ENCODE data around the gene CHRNA10.
A peak's percentile ranks its signal among the peaks of the same experiment; 100 is the strongest.

The CHRNA10 gene

DNA sequence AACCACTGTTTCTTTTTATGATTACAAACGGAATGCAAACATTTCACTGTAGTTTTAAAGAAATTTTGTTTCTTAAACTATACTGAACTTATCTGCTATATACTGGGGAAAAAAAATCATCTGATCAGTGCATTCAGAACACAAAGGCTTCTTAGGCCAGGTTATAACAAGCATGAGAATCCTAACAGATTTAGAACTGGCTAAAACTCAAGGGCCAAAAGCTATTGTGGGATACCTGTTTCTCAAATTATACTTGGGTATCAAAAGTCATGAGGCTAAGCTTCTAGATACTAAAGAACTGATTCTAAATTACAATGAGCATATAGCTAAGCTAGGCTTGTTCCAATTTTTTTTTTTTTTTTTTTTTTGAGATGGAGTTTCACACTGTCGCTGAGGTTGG, 29.7 kb upstream of the CHRNA10 start:
- TF ChIP-seq, protein P1, sequence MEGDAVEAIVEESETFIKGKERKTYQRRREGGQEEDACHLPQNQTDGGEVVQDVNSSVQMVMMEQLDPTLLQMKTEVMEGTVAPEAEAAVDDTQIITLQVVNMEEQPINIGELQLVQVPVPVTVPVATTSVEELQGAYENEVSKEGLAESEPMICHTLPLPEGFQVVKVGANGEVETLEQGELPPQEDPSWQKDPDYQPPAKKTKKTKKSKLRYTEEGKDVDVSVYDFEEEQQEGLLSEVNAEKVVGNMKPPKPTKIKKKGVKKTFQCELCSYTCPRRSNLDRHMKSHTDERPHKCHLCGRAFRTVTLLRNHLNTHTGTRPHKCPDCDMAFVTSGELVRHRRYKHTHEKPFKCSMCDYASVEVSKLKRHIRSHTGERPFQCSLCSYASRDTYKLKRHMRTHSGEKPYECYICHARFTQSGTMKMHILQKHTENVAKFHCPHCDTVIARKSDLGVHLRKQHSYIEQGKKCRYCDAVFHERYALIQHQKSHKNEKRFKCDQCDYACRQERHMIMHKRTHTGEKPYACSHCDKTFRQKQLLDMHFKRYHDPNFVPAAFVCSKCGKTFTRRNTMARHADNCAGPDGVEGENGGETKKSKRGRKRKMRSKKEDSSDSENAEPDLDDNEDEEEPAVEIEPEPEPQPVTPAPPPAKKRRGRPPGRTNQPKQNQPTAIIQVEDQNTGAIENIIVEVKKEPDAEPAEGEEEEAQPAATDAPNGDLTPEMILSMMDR (IDR thresholded peaks at IDR 0.05; ENCODE audit: insufficient read depth, low read depth, low read length, missing control alignments): no peak
- DNase-seq (ENCODE audit: low read depth): no peak
- H3K4me3 ChIP-seq (ENCODE audit: low read length): no peak overlapping the region

DNA sequence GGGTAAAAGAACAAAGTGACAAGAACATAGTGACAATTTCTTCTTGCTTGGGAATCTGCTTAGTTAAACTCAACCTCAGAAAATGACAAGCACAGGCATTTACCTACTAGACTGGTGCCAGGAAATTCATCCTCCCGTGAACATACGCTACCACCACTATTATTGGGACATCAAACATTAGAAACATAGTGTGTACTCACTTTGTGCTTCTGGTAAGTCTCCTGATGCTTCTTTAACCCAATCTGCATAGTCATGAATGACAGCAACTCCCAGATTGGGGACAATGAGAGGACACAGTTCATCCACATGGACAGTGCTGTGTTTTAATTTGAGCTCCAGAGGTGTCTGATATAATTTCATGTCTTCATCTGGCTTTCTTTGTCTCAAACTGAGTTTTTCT, 29.2 kb upstream of the CHRNA10 start:
- no peak overlapping the region for H3K4me3 ChIP-seq (ENCODE audit: low read length)
- TF ChIP-seq, protein P1 (IDR thresholded peaks at IDR 0.05; ENCODE audit: insufficient read depth, low read depth, low read length, missing control alignments): no peak
- no peak for DNase-seq (ENCODE audit: low read depth)

DNA sequence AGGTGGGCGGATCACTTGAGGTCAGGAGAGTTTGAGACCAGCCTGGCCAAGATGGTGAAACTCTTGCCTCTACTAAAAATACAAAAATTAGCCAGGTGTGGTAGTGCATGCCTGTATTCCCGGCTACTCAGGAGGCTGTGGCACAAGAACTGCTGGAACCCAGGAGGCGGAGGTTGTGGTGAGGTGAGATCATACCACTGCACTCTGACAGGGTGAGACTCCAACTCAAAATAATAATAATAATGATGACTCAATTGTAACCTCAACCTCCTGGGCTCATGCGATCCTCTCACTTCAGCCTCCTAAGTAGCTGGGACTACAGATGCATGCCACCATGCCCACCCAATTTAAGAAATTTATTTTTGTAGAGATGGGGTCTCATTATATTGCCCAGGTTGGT, 15.6 kb upstream of the CHRNA10 start:
- TF ChIP-seq, protein P1 (IDR thresholded peaks at IDR 0.05; ENCODE audit: insufficient read depth, low read depth, low read length, missing control alignments): no peak
- DNase-seq (ENCODE audit: low read depth): peak; percentile 29
- H3K4me3 ChIP-seq (ENCODE audit: low read length): no peak overlapping the region

DNA sequence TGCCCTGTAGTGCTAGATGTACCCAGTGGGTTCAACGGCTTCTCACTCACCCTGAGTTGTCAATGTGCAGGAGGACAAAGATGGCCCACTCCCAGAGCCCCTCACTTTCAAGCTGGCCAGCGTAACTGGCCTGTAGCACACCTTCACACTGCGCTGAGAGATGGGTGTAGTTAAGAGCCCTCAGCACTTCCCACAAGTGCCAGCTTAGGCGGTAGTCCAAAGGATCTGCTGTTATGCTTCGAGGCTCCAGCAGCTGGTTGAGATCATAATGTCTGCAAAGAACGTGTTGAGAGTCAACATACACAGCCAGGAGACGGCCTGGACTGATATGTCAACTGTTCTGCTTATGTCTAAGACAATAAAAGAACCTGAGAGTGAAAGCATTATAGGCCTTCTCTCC, 14.7 kb upstream of the CHRNA10 start:
- TF ChIP-seq, protein P1 (IDR thresholded peaks at IDR 0.05; ENCODE audit: insufficient read depth, low read depth, low read length, missing control alignments): no peak
- no peak for DNase-seq (ENCODE audit: low read depth)
- no peak overlapping the region for H3K4me3 ChIP-seq (ENCODE audit: low read length)

DNA sequence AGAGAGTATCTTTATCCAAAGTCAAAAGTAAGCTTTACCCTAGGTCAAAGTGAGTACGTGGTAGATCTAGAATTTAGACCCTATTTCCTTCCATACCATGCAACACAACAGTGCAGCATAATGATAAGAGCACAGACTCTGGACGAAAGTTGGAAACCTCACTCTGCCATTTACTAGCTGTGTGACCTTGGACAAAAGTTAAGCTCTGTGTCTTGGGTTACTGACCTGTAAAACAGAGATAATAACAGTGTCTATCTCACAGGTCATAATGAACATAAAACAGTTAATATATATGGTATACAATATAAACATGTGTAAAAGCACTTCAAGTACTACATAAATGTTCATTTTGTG, 13.6 kb upstream of the CHRNA10 start:
- no peak for DNase-seq (ENCODE audit: low read depth)
- no peak overlapping the region for H3K4me3 ChIP-seq (ENCODE audit: low read length)
- TF ChIP-seq, protein P1 (IDR thresholded peaks at IDR 0.05; ENCODE audit: insufficient read depth, low read depth, low read length, missing control alignments): no peak

DNA sequence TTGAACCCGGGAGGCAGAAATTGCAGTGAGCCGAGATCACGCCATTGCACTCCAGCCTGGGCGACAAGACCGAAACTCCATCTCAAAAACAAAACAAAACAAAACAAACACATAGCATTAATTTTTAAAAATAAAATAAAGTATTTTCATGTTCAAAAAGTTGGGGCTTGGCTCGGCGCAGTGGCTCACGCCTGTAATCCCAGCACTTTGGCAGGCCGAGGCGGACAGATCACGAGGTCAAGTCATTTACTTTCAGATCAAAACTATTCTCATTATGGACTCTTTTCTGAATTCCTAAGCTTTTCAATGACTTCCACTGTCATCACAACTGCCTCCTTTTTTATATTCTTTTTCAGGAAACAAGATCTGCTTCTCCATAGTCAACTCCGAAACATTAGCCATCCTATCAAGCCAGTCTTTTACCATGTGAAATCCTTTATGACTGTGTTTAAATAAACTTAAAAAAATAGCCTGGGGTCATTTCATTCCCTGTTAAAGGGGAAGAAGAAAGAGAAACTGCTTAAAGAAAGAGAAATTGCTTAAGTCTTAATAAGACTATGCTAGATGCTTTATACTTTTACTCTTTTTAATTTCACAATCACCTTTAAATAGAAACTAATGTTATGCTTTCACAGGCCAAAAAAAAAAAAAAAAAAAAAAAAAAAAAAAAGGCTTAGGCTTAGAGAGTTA, 13.1 kb upstream of the CHRNA10 start:
- H3K4me3 ChIP-seq (ENCODE audit: low read length): no peak overlapping the region

More for the DNA sequence above, 13.1 kb upstream of the CHRNA10 start:
- no peak for DNase-seq (ENCODE audit: low read depth)
- TF ChIP-seq, protein P1 (IDR thresholded peaks at IDR 0.05; ENCODE audit: insufficient read depth, low read depth, low read length, missing control alignments): no peak
